GM10266 (cell line): ENCODE results near the gene DNM1L.
A peak's percentile ranks its signal among the peaks of the same experiment; 100 is the strongest.

Experiments
- DNase-seq: peaks from one replicate; pipeline ENCODE4 v3.0.0; 2012; ENCODE audit errors: extremely low spot score
- TF ChIP-seq, protein P1 (sequence below): IDR thresholded peaks from 2 replicates; pipeline ENCODE4 v1.5.1; 2012; ENCODE audit warnings: mild to moderate bottlenecking, low read depth; ENCODE audit not compliant: control insufficient read depth, insufficient read depth; ENCODE audit errors: missing control alignments

DNM1L gene

DNA sequence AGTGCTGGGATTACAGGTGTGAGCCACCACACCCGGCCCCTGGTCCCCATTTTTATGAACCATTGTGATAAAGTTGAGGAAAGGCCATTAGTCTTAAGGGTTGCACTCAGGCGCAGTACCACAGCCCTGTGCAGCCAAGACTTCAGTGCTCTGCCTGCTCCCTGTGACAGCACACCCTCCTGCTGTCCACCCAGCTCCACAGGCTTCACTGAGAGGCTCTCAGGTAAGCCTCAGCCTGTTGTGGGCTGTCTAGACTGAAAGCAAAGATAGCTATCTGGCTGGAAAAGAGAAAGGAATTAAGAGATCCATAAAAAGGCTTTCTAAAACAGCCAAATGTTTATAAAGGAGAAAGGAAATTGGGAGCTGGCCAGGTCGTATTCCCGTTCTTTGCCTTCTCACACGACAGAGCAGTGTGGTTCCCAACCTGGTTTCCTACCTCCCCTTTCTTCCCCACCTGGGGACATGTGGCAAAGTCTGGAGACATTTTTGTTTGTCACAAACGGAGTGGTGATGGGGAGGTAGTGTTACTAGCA, 19.1 kb upstream of the DNM1L start:
- TF ChIP-seq, protein P1, sequence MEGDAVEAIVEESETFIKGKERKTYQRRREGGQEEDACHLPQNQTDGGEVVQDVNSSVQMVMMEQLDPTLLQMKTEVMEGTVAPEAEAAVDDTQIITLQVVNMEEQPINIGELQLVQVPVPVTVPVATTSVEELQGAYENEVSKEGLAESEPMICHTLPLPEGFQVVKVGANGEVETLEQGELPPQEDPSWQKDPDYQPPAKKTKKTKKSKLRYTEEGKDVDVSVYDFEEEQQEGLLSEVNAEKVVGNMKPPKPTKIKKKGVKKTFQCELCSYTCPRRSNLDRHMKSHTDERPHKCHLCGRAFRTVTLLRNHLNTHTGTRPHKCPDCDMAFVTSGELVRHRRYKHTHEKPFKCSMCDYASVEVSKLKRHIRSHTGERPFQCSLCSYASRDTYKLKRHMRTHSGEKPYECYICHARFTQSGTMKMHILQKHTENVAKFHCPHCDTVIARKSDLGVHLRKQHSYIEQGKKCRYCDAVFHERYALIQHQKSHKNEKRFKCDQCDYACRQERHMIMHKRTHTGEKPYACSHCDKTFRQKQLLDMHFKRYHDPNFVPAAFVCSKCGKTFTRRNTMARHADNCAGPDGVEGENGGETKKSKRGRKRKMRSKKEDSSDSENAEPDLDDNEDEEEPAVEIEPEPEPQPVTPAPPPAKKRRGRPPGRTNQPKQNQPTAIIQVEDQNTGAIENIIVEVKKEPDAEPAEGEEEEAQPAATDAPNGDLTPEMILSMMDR, result no peak
- DNase-seq, result no peak

DNA sequence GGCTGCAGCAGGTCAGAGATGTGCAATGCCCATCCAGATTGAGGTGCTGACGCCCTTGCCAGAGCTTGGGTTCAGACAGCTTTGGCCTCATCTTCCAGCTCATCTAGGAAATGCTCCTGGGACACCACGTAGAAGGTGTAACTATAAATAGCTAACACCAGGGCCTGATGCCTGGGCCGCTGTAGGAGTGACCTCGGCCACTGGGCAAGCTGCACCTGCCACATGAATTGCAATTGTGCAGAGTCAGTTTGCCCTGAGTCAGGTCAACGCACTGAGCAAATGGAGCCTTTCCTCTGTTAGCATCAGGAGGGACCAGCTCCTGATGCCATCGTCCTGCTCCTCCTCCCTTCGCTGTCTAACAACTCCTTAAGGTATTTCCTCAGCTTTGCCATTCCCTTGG, 17.4 kb upstream of the DNM1L start:
- no peak for DNase-seq
- TF ChIP-seq, protein P1, result no peak

DNA sequence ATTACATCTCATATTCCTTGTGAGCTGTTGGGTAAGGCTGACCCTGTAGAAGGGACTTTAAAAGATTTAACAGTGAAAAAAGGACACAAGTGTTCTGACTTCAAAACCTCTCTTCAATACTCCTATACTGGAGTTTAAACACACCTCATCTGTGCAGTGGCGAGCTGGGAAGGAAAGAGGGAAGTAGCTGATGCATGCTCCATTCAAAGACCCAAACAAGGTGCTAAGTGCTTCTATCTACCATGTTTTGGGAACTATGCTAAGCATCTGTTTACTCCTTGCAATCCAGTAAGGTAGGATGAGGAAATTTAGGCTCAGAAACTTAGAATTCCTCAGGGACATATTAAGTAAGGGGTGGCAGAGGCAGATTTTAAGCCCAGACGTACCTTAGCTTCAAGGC, 16.4 kb upstream of the DNM1L start:
- TF ChIP-seq, protein P1, result no peak
- no peak for DNase-seq

DNA sequence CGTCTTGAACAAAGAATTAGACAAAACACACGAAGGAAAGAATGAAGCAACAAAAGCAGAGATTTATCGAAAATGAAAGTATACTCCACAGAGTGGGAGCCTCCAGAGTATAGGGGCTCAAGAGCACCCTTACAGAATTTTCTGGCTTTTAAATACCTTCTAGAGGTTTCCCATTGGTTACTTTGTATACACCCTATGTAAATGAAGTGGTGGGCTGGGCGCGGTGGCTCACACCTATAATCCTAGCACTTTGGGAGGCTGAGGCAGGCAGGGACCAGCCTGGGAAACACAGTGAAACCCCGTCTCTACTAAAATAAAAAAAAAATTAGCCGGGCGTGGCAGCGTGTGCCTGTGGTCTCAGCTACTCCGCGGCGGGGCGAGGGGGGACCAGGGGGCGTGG, 13.1 kb upstream of the DNM1L start:
- TF ChIP-seq, protein P1, result no peak
- no peak for DNase-seq

DNA sequence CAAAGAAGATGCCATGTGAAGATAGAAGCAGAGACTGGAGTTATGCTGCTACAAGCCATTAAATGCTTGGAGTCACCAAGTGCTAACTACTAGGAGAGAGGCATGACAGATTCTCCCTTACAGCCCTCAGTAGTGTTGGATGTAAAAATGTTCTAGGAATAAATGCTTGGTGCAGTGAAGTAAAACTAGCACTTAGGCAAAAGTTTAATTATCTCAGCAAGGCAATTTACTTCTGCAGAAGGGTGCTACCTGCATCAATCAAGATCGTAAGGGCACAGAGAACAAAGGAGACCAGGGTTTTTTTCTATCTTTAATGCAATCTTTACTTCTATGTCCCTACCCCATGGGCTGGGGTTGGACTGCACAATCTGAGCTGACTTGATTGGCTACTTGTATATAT, 9.5 kb upstream of the DNM1L start:
- DNase-seq, result no peak
- TF ChIP-seq, protein P1, result no peak

DNA sequence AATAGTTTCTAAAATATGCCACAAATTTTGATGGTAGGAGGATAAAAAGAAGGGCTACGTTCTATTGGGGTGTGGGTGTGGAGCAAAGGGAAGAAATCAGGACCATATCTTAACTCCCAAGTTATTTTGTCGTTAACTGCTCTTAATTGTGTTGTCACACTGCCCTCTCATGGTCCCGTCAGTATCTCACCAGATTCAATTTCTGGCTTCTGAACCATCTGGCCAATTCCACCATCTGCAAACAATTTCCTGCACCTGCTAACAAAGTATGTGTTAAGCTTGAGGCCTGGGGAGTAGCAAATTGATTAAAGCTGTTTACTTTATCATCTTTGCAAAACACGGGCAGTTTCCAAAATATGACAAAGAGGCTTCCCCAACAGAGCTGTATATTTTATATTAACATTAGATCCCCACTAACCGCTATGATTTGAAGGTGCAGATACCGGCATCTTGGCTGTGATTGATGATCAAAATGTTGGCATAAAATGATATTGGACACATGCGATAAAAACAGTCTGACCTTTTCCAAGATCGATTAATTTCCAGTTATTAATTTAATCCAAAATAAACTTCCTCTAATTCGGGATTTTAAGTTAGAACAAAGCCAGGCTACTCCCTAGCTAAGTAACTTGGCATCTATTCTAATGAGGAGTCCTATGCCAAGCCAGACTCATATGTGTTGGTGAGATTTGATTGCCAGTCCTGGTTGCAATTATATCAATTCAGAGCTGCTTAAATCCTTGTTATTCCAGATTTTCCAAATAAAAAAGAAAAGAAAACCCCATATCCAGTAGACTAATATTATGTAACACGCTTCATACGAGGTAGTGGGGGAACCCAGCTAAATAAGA, 6.9 kb upstream of the DNM1L start:
- peak; percentile 74 for DNase-seq
- TF ChIP-seq, protein P1, result peak; percentile 68

DNA sequence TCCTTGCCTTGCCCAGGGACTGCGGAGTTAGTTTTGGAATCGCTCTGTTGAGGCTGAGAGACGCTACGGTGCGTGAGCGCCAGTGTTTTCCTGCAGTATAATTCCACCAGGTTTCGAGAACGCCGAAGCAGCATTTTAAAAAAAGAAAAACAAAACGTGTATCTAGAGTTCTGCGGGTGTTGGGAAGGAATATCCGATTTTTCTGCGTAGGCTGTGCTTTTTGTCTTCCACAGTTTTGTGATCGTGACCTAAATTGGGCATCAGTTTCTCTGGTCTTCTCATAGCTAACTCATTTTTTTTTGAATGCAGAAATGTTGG, 778 bp downstream of the DNM1L start:
- no peak for DNase-seq
- TF ChIP-seq, protein P1, result no peak
